K562 (cell line): ENCODE data around the gene SEPTIN12.

ENCODE experiments used
- EGR1 ChIP-seq: fragments of 450-650 bp; conservative IDR thresholded peaks from 2 replicates; pipeline ENCODE4 v1.6.1; 2017; ENCODE audit warnings: mild to moderate bottlenecking
- PYGO2 ChIP-seq: fragments of 450-650 bp; IDR thresholded peaks from 2 replicates; pipeline ENCODE4 v1.6.1; 2016; ENCODE audit warnings: mild to moderate bottlenecking, missing genetic modification characterization, moderate library complexity, missing compliant biosample characterization
- SMAD1 ChIP-seq: fragments of 150-350 bp; IDR thresholded peaks from 2 replicates; pipeline ENCODE4 v1.6.1; 2014; ENCODE audit warnings: low read length, low read depth; ENCODE audit not compliant: partially characterized antibody
- U2AF2 ChIP-seq: fragments of 200-400 bp; formaldehyde crosslinking; optimal IDR thresholded peaks from 2 replicates; pipeline ENCODE3; 2017; ENCODE audit warnings: low read depth, mild to moderate bottlenecking, low read length
- XRCC3 ChIP-seq: fragments of 450-650 bp; IDR thresholded peaks from 2 replicates; pipeline ENCODE4 v1.6.1; 2017; ENCODE audit warnings: mild to moderate bottlenecking, moderate library complexity

GRCh38 chr16:4811773-4812172 is 23.6 kb upstream of the SEPTIN12 start:
- TF ChIP-seq SMAD1 (no peak), U2AF2 (no peak), PYGO2 (tag) (no peak), EGR1 (no peak), XRCC3 (no peak)
